ENCODE measurements around the gene PCP2. TPM values are rescaled to one million over a fixed set of nuclear protein-coding genes. Genes with fewer than 3 reads are reported as not detected.

The PCP2 gene
- total RNA-seq, 1 donor from 2014 or later = not detected

GRCh38 chr19:7623725-7624603 is 9.6 kb downstream of the PCP2 start:
- intact Hi-C loops (cut with DNase I) = no loop called here

GRCh38 chr19:7622933-7623685 is 10.4 kb downstream of the PCP2 start:
- no peak for DNase-seq (ENCODE audit: low spot score)
- intact Hi-C loops (cut with DNase I) = no loop called here

More at GRCh38 chr19:7623725-7624603, 9.6 kb downstream of the PCP2 start:
- DNase-seq (ENCODE audit: low spot score) = no peak

GRCh38 chr19:7620442-7621412 is 12.8 kb downstream of the PCP2 start:
- intact Hi-C loops (cut with DNase I) = no loop called here

GRCh38 chr19:7619671-7620441 is 13.7 kb downstream of the PCP2 start:
- DNase-seq (ENCODE audit: low spot score) = no peak
- intact Hi-C loops (cut with DNase I) = no loop called here

More at GRCh38 chr19:7620442-7621412, 12.8 kb downstream of the PCP2 start:
- DNase-seq (ENCODE audit: low spot score) = no peak

- intact Hi-C loops (cut with DNase I) = no loop called here
- no peak for DNase-seq (ENCODE audit: low spot score)
Observed at GRCh38 chr19:7618771-7619510, 14.6 kb downstream of the PCP2 start.

- DNase-seq (ENCODE audit: low spot score) = no peak
- intact Hi-C loops (cut with DNase I) = no loop called here
Observed at GRCh38 chr19:7618348-7618747, 15.2 kb downstream of the PCP2 start.

- no peak for DNase-seq (ENCODE audit: low spot score)
- intact Hi-C loops (cut with DNase I) = no loop called here
Observed at GRCh38 chr19:7617735-7618134, 15.8 kb downstream of the PCP2 start.

GRCh38 chr19:7617172-7617571 is 16.3 kb downstream of the PCP2 start:
- no peak for DNase-seq (ENCODE audit: low spot score)
- intact Hi-C loops (cut with DNase I) = no loop called here

- intact Hi-C loops (cut with DNase I) = no loop called here
- DNase-seq (ENCODE audit: low spot score) = no peak
Observed at GRCh38 chr19:7614859-7615741, 18.4 kb downstream of the PCP2 start.

- intact Hi-C loops (cut with DNase I) = no loop called here
- DNase-seq (ENCODE audit: low spot score) = no peak
Observed at GRCh38 chr19:7612282-7613274, 20.9 kb downstream of the PCP2 start.

GRCh38 chr19:7611541-7612279 is 21.8 kb downstream of the PCP2 start:
- intact Hi-C loops (cut with DNase I) = no loop called here
- DNase-seq (ENCODE audit: low spot score) = no peak

- DNase-seq (ENCODE audit: low spot score) = no peak
- intact Hi-C loops (cut with DNase I) = no loop called here
Observed at GRCh38 chr19:7610491-7611240, 22.9 kb downstream of the PCP2 start.

GRCh38 chr19:7607874-7608560 is 25.5 kb downstream of the PCP2 start:
- intact Hi-C loops (cut with DNase I) = no loop called here
- DNase-seq (ENCODE audit: low spot score) = no peak

- intact Hi-C loops (cut with DNase I) = no loop called here
- DNase-seq (ENCODE audit: low spot score) = no peak
Observed at GRCh38 chr19:7607212-7607873, 26.2 kb downstream of the PCP2 start.

Measured in cardiac septum (tissue), 1 donor.